ENCODE results near the gene CASZ1.

CASZ1 gene

GRCh38 chr1:10622910-10623685, 173.3 kb downstream of the CASZ1 start:
- no peaks in the 10 kb centered on the region for H3K9me3 ChIP-seq (ENCODE audit: control insufficient read depth, insufficient read depth, low read length)
- DNase-seq (ENCODE audit: low read depth, low spot score): no peak
- no peak overlapping the region for H3K4me3 ChIP-seq (ENCODE audit: low read length)
- H3K36me3 ChIP-seq (ENCODE audit: control insufficient read depth, insufficient read depth, low read length): 0 out of 2 replicates have a peak, but pooled peaks cover 2% of the 10 kb centered on the region
- H3K4me1 ChIP-seq (ENCODE audit: control insufficient read depth, insufficient read depth, low read length): no peaks in the 10 kb centered on the region
- no peaks in the 10 kb centered on the region for H3K27me3 ChIP-seq (ENCODE audit: control insufficient read depth, insufficient read depth, low read length)
- no peak overlapping the region for H3K27ac ChIP-seq (ENCODE audit: low read length)
- WGBS (ENCODE audit: insufficient coverage, insufficient read length): no CpG with 5 or more reads among the region's 24 CpGs

GRCh38 chr1:10621906-10622305, 174.5 kb downstream of the CASZ1 start:
- Histone ChIP-seq H3K27me3 (ENCODE audit: control insufficient read depth, insufficient read depth, low read length) (no peaks in the 10 kb centered on the region), H3K9me3 (ENCODE audit: control insufficient read depth, insufficient read depth, low read length) (no peaks in the 10 kb centered on the region), H3K36me3 (ENCODE audit: control insufficient read depth, insufficient read depth, low read length) (0 out of 2 replicates have a peak, but pooled peaks cover 2% of the 10 kb centered on the region), H3K27ac (ENCODE audit: low read length) (no peak overlapping the region), H3K4me3 (ENCODE audit: low read length) (no peak overlapping the region), H3K4me1 (ENCODE audit: control insufficient read depth, insufficient read depth, low read length) (no peaks in the 10 kb centered on the region)
- WGBS (ENCODE audit: insufficient coverage, insufficient read length): no CpG with 5 or more reads among the region's 9 CpGs
- no peak for DNase-seq (ENCODE audit: low read depth, low spot score)

GRCh38 chr1:10620776-10621175, 175.7 kb downstream of the CASZ1 start:
- DNase-seq (ENCODE audit: low read depth, low spot score): no peak
- Histone ChIP-seq H3K27me3 (ENCODE audit: control insufficient read depth, insufficient read depth, low read length) (no peaks in the 10 kb centered on the region), H3K4me1 (ENCODE audit: control insufficient read depth, insufficient read depth, low read length) (peaks cover 4% of the 10 kb centered on the region; the same call in 1 of the 2 replicates), H3K36me3 (ENCODE audit: control insufficient read depth, insufficient read depth, low read length) (0 out of 2 replicates have a peak, but pooled peaks cover 2% of the 10 kb centered on the region), H3K4me3 (ENCODE audit: low read length) (no peak overlapping the region), H3K27ac (ENCODE audit: low read length) (no peak overlapping the region), H3K9me3 (ENCODE audit: control insufficient read depth, insufficient read depth, low read length) (no peaks in the 10 kb centered on the region)
- no CpG with 5 or more reads among the region's 12 CpGs for WGBS (ENCODE audit: insufficient coverage, insufficient read length)

GRCh38 chr1:10617931-10618885, 178.2 kb downstream of the CASZ1 start:
- no CpG with 5 or more reads among the region's 23 CpGs for WGBS (ENCODE audit: insufficient coverage, insufficient read length)
- H3K4me1 ChIP-seq (ENCODE audit: control insufficient read depth, insufficient read depth, low read length): peaks cover 8% of the 10 kb centered on the region
- H3K27ac ChIP-seq (ENCODE audit: low read length): no peak overlapping the region
- H3K36me3 ChIP-seq (ENCODE audit: control insufficient read depth, insufficient read depth, low read length): 0 out of 2 replicates have a peak, but pooled peaks cover 2% of the 10 kb centered on the region
- no peak for DNase-seq (ENCODE audit: low read depth, low spot score)
- no peak overlapping the region for H3K4me3 ChIP-seq (ENCODE audit: low read length)
- H3K9me3 ChIP-seq (ENCODE audit: control insufficient read depth, insufficient read depth, low read length): no peaks in the 10 kb centered on the region
- H3K27me3 ChIP-seq (ENCODE audit: control insufficient read depth, insufficient read depth, low read length): no peaks in the 10 kb centered on the region

DNA sequence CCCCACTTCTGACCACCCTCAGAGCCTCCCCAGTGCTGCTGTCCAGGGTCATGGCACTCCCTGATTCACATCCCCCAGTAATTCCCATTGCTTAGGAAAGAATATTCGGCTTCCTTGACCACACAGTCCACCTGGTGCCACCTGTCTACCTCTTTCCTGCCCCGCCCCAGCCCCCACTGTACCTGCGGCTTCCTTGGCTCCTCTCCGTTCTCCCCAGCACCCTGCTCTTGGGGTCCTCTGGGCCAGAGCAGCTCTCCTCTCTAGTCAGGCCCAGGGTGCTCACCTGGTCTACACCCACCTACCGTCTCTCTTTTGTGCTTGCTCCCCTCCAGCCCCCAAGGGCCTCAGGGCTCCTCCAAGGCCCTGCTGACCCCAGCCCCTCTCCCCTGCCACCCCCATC, 179.1 kb downstream of the CASZ1 start:
- no peak overlapping the region for H3K4me3 ChIP-seq (ENCODE audit: low read length)
- peaks cover 8% of the 10 kb centered on the region for H3K4me1 ChIP-seq (ENCODE audit: control insufficient read depth, insufficient read depth, low read length)
- no peak for DNase-seq (ENCODE audit: low read depth, low spot score)
- WGBS (ENCODE audit: insufficient coverage, insufficient read length): no CpG with 5 or more reads among the region's 5 CpGs
- no peak overlapping the region for H3K27ac ChIP-seq (ENCODE audit: low read length)
- no peaks in the 10 kb centered on the region for H3K9me3 ChIP-seq (ENCODE audit: control insufficient read depth, insufficient read depth, low read length)
- 0 out of 2 replicates have a peak, but pooled peaks cover 2% of the 10 kb centered on the region for H3K36me3 ChIP-seq (ENCODE audit: control insufficient read depth, insufficient read depth, low read length)
- H3K27me3 ChIP-seq (ENCODE audit: control insufficient read depth, insufficient read depth, low read length): no peaks in the 10 kb centered on the region

DNA sequence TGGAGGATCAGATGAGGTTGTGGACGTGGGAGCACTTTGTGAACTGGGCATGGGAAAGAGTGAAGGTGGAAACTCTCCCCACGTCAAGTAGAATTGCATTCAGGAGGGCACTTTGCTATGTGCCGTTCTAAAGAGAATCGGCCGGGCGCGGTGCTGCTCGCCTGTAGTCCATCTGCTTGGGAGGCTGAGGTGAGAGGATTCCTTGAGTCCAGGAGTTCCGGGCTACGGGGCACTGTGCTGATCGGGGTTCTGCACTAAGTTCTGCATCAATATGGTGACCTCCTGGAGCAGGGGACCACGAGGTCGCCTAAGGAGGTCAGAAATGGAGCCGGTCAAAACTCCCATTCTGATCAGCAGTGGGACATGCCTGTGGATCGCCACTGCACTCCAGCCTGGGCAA, 179.8 kb downstream of the CASZ1 start:
- Histone ChIP-seq H3K9me3 (ENCODE audit: control insufficient read depth, insufficient read depth, low read length) (no peaks in the 10 kb centered on the region), H3K4me3 (ENCODE audit: low read length) (no peak overlapping the region), H3K27me3 (ENCODE audit: control insufficient read depth, insufficient read depth, low read length) (no peaks in the 10 kb centered on the region), H3K27ac (ENCODE audit: low read length) (no peak overlapping the region), H3K36me3 (ENCODE audit: control insufficient read depth, insufficient read depth, low read length) (0 out of 2 replicates have a peak, but pooled peaks cover 2% of the 10 kb centered on the region), H3K4me1 (ENCODE audit: control insufficient read depth, insufficient read depth, low read length) (peaks cover 8% of the 10 kb centered on the region)
- no CpG with 5 or more reads among the region's 15 CpGs for WGBS (ENCODE audit: insufficient coverage, insufficient read length)
- DNase-seq (ENCODE audit: low read depth, low spot score): no peak

DNA sequence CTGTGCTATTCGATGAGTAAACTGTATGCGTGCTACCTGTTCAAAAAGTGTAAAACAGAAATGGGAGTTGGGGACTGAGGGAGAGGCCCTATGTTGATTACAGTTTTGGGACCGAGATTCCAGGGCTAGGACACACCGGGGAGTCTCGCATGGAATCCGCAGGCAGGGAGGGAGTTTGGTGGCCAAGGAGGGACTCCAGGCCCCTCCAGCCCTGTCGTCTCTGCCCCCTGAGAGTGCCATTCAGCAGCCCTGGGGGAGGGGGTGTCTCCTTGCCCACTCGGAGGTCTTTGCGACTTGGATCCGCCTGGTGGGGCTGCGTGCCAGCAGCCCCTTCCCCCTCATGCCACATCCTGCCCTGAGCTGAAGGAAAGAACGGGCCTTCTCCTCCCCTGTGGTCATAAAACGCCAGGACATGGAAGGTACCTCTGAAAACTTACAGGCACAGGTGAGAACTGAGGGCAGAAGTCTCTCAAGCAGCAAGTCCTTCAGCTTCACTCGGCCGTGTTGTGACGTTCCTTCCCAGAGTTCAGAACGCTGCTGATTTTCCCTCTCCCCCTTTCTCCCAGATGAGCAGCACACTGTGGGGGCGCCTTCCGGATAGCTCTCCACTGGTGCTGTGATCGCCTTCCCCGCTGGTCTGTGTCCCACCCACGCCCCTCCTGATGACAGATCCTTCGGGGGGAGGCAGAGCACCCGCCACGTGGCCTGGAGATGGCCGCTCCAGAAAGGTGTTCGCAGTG, 180.3 kb downstream of the CASZ1 start:
- Histone ChIP-seq H3K9me3 (ENCODE audit: control insufficient read depth, insufficient read depth, low read length) (no peaks in the 10 kb centered on the region), H3K4me1 (ENCODE audit: control insufficient read depth, insufficient read depth, low read length) (peaks cover 8% of the 10 kb centered on the region), H3K27ac (ENCODE audit: low read length) (no peak overlapping the region), H3K36me3 (ENCODE audit: control insufficient read depth, insufficient read depth, low read length) (0 out of 2 replicates have a peak, but pooled peaks cover 2% of the 10 kb centered on the region), H3K4me3 (ENCODE audit: low read length) (no peak overlapping the region), H3K27me3 (ENCODE audit: control insufficient read depth, insufficient read depth, low read length) (no peaks in the 10 kb centered on the region)
- no CpG with 5 or more reads among the region's 27 CpGs for WGBS (ENCODE audit: insufficient coverage, insufficient read length)
- no peak for DNase-seq (ENCODE audit: low read depth, low spot score)

DNA sequence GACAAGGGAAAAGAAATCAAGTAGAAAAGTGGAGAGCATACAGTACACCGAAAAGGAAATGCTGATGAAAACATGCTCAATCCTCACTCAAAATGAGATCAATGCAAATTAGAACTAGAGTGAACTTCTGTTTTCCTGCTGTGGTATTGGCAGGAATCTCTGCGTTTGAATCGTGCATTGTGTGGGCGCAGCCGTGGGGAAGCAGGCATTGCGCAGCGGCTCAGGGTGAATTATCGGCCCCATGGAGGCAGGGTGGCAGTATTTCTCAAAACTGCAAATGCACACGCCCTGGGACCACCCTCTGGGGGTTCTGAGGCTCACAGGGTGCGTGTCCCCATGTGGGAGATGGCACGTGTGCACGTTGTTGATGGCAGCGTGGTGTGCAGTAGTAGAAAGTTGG, 181.1 kb downstream of the CASZ1 start:
- no peaks in the 10 kb centered on the region for H3K9me3 ChIP-seq (ENCODE audit: control insufficient read depth, insufficient read depth, low read length)
- H3K4me1 ChIP-seq (ENCODE audit: control insufficient read depth, insufficient read depth, low read length): peaks cover 8% of the 10 kb centered on the region
- H3K4me3 ChIP-seq (ENCODE audit: low read length): no peak overlapping the region
- no peak overlapping the region for H3K27ac ChIP-seq (ENCODE audit: low read length)
- WGBS (ENCODE audit: insufficient coverage, insufficient read length): no CpG with 5 or more reads among the region's 13 CpGs
- H3K27me3 ChIP-seq (ENCODE audit: control insufficient read depth, insufficient read depth, low read length): no peaks in the 10 kb centered on the region
- no peak for DNase-seq (ENCODE audit: low read depth, low spot score)
- 0 out of 2 replicates have a peak, but pooled peaks cover 2% of the 10 kb centered on the region for H3K36me3 ChIP-seq (ENCODE audit: control insufficient read depth, insufficient read depth, low read length)

DNA sequence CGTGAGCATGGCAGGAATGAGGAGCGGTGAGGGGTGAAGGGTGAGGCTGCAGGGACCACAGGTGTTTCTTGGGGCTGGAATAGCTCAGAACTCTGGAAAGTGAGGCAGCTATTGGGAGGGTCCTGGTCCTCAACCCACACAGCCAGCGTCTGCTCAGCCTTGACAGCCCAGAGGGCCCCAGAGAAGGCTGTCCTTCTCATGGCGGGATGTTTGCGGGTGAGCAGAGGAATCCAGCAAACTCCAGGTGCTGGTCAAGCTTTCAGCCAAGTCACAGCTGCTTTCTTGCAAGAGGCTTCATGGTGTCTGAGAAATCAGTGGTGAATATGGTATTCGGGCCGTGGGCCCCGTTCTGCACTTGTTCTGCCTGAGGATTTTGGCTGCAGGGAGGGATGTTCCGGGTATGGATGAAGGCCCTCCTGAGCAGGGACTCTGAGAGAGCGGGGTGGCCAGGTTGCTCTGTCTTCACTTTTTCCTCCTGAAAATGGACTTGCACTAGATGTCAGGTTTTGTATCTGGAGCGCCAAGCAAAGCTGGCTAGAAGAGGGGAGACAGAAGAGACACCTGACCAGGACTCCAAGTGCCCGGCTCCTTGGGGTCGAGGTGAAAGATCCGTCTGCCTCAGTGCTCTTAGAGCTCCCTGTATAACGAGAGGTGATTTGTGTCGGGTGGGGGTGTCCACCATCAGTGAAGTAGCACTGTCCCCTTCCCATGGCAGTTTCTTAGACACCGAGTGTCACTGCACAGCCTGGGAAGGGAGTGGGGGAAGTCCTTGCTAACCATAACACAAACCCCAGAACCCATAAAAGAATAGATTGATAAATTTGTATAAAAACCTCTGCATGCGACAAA, 181.8 kb downstream of the CASZ1 start:
- H3K27ac ChIP-seq (ENCODE audit: low read length): no peak overlapping the region
- H3K4me1 ChIP-seq (ENCODE audit: control insufficient read depth, insufficient read depth, low read length): peaks cover 8% of the 10 kb centered on the region
- no peak overlapping the region for H3K4me3 ChIP-seq (ENCODE audit: low read length)
- no CpG with 5 or more reads among the region's 18 CpGs for WGBS (ENCODE audit: insufficient coverage, insufficient read length)
- H3K9me3 ChIP-seq (ENCODE audit: control insufficient read depth, insufficient read depth, low read length): no peaks in the 10 kb centered on the region
- 0 out of 2 replicates have a peak, but pooled peaks cover 2% of the 10 kb centered on the region for H3K36me3 ChIP-seq (ENCODE audit: control insufficient read depth, insufficient read depth, low read length)
- DNase-seq (ENCODE audit: low read depth, low spot score): no peak
- no peaks in the 10 kb centered on the region for H3K27me3 ChIP-seq (ENCODE audit: control insufficient read depth, insufficient read depth, low read length)

Measured in iPS DF 6.9 (cell line).